Kidney capillary endothelial cell (primary cell): ENCODE results near the gene IL17REL.

Experiments
- DNase-seq: peaks from one replicate; pipeline ENCODE4 v3.0.0-alpha.2; 2018; ENCODE audit warnings: low spot score

Gene IL17REL

DNA sequence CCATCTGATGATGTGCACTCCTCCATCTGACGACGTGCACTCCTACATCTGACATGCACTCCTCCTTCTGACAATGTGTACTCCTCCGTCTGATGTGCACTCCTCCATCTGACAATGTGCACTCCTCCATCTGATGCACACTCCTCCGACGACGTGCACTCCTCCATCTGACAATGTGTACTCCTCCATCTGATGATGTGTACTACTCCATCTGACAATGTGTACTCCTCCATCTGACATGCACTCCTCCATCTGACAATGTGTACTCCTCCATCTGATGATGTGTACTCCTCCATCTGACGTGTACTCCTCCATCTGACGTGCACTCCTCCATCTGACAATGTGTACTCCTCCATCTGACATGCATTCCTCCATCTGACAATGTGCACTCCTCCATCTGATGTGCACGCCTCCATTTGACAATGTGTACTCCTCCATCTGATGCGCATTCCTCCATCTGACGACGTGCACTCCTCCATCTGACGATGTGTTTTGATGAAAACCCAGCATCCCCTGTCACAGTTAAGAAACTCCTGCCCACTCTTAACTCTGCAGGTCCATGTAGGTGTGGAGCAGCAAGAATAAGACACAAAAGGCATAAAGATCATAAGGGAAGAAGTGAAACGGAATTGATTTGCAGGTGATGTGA, 9.7 kb upstream of the IL17REL start:
- DNase-seq = no peak

DNA sequence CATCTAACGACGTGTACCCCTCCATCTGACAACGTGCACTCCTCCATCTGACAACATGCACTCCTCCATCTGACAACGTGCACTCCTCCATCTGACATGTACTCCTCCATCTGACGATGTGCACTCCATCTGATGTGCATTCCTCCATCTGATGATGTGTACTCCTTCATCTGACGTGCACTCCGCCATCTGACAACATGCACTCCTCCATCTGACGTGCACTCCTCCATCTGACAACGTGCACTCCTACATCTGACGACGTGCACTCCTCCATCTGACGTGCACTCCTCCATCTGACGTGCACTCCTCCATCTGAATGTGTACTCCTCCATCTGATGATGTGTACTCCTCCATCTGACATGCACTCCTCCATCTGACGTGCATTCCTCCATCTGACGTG, 8.0 kb upstream of the IL17REL start:
- DNase-seq = no peak

DNA sequence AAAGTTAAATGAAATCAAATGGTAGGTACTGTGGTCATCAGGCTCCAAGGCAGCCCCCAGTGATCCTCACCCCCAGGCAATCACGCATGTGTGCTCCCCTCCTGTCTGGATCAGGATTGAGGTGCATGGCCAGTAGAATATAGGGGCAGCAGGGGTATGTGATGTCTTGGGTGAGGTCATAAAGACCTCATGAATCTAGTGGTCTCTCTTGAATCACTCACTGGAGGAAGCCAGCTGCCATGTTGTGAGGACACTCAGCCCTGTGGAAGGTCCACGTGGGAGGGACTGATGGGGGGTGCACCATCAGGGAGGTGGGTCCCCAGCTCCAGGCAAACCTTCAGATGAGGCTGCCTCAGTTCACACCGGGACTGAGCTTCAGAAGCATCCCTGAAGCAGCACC, 6.8 kb upstream of the IL17REL start:
- DNase-seq = no peak

DNA sequence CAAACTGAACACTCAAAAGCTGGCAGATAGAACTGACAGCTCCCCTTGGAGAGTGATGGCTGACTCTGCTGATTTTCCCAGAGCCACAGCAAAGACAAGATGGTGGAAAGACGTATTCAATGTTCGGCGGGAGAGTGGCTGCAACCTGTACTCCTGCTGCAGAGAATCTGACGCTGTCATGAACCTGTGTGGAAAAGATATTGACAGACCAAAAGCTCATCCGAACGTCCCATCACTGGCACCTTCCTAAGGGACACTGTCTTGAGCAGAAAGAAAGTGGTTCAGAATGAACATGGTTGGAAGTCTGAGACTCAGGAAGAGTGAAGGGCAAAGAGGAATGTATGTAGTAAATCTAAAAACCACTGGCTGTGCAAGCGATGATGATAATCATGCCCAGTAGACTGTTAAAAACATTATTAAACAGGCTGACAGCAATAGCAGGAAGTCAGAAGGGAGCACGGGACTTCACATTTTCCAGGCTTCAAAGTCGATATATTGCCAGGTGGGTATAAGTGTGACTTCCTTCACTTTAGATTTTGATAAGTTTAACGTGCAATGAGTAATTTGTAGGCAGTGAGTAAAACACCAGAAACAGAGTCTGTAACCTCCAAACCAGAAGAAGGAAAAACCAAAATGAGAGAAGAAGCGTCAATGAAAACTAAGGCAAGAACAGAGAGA, 6.2 kb upstream of the IL17REL start:
- no peak for DNase-seq

DNA sequence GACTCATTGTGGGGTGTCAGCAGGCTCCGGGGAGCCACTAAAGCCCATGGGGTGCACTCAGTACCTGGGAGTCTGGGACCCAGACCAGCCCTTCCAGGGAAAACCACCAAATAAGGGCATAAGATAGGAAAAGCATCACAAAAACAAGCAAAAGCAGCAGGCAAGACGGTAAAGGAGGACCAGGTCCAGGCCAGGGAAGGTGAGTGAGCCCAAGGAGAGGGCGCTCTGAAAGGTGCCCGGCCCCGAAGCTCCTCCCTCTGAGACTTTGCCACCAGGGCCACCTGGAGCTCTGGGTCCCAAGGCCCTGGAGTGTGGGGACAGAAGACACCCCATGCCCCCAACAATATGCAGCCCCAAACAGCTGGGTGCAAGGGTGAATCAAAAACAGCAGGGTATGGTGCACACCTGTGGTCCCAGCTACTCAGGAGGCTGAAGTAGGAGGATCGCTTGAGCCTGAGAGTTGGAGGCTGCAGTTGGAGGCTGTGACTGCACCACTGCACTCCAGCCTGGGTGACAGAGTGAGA, 5.2 kb upstream of the IL17REL start:
- DNase-seq = no peak

DNA sequence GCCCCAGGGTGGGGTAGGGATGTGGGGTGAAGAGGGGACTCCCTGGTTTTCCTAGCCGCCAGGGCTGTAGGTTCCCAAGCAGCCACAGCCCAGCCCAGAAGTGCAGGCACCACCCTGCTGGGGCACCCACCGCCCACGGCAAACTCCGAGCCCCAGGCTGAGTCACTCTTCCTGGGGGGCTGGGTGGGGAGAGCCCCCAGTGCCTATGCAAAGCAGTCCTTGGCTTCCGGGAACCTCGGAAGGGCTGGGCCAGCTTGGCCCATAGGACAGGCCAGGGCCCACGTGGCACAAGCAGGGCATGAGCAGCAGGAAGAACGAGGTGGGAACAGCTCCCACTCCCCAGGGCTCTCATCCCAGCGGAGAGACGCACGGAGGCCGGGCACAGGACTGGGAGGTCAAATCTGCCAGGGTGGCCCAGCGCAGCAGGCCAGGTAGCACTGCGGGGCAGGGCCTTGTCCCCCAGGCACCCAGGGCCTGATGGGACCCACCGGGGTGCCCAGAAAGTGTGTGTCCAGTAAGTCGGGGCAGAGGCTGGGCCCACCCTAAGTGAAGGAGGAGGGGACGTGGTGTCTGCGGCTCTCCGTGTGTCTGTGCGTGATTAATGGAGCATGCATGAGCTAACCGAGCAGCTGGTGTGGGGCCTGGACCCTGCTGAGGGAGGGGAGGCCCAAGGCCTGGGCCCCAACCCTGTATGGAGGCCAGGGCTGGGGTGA, 4.6 kb upstream of the IL17REL start:
- DNase-seq = no peak

DNA sequence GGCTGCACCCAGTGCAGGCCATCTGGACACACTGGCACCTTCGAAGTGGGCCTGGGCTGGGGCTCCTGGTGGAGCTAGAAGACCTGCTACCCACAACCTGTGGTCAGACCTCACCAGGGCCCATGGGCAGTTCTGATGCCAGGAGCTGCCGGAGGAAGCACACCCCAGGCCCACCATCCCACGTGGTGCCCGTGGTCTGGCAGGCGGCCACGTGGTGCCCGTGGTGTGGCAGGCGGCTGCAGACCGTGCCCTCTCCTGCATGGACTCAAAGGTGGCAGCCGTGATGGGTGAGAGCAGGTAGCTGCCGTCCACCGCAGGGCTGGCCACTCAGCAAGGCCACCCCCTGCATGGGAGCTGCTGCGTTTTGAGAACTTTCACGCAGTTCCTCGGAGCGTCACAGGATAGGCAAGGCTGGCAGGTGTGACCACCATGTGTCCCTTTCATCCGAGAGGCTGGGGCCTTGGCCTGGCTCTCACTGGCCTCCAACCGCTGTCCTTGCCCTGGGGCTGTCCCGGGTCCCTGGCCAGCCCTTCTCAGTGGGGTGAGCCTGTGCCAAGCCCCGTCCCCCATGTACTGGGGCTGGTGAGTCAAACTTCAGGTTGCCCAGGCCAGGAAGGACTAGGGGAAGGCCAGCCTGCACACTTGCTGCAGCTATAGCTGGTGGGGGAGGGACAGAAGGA, 3.9 kb upstream of the IL17REL start:
- no peak for DNase-seq

DNA sequence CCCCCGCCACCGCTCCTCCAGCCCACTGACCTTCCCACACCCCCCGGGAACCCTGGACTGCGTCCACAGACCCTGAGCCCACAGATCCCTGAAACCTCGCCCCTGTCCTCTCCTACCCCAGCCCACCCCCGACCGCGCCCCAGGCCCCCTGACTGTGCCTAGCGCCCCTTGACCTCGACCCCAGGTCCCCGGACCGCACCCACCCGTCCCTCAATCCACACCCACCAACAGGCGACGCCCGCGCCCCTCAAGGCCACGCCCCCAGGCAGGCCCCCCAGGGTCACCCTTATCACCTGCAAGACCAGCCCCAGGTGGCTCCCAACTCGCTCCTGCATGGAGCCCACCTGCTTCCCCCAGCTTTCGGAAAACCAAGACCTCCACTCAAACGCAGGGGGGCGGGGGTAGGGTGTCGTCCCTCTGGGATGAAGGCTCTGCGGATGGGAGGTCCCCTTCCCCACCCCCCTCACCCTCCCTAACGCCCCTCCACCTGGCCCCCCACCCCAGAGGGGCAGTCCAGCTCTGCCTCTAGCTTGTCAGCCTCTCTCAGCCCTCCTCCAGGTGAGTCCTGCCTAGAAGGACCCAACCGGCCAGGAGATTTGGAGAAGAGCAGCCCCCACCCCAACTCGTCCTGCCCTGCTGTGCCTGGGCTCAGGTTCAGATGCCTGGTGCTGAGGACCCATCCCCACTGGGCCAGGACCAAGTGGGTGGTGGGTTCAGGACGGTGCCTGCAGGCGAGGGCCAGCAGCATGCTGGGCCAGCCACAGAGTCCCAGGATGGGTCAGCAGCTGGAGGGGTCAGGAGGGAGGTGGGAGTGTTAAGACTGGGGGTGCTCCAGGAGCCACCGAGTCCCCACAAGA, 3.1 kb upstream of the IL17REL start:
- DNase-seq = no peak

DNA sequence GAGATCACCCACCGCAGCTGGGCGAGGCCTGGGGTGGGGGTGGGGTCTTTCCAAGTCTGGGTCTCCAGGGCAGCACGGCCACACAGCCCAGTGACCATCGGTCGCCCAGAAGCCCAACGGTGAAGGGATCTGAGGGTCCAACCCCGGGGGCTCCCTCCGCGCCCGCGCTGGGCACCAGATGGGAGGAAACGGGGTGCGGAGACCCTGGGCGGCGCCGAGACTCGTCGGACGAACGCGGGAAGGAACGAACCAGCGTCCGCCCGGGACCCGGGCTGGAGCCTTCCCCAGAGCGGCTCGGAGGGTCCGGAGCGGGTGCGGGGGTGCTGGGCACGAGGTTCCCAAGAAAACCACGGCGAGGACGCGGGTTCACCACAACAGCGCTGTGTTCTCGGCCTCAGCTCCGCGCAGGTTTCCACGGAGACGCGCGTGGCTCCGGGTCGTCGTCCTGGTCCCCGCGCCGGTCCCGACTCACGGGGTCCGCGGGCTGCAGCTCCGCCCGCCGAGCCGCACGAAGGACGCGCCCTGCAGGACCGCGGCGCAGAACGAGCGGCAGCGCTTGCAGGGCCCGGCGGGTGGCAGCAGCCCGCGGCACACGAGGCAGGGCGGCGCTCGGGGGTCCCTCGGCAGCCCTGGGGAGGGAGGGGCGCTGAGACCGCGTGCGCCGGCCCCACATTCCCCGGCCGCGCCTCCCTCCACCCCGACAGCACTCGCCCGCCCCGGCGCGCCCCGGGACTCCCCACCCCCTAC, 2.3 kb upstream of the IL17REL start:
- DNase-seq = no peak

DNA sequence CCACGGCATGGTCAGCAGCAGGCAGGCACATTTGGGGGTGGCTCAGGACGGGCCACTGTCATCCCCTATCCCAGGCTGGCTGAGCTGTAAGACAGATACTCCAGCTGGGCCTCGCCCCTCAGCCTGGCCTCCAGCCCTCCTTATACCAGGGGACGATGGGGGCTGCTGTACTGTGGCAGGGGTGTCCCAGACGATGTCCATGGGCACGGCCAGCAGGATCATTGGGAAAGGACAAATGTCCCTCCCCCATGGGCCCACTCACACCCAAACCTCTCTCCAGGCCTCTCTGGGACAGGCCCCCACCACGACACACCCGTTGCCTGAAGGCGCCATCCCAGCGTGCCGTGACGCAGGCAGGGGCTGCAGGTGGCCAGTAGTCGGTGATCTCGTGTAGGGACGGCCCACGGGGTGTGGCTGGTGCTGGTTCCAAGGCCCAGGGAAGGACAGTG, 1.5 kb upstream of the IL17REL start:
- DNase-seq = no peak

DNA sequence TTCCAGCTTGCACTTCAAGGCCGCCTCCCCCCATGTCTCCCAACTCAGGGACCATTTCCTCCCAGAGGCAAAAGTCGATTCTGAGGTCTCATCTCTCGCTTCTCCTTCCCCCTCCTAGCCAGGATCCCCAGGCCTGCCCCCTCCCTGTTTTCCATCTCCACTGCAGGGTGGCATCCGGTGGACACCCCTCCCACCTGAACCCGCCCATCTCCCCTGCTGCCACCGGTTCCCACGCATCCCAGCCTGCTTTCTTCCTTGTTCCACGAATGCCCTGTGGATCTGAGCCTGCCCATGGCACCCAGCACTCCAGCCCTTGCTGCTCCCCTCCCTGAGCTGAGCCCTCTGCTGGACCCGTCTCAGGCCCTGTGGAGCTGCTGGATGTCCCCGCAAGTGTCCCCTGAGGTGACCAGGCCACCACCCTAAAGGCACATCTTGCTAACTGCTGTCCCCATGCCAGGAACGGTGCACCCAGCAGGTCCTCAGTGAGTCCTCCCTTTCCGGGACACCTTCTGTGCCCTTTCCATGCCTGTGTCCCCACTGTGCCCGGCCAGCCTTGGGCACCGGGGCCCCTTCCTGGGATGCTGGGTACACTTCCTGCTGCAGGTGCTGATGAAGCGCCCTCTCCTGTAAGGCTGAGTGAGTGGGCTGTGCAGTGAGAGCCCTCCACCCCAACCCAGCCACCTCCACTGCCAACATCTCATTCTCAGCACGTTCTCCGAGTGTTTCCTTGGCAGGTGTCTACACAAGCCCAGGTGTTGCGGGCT, 936 bp downstream of the IL17REL start:
- no peak for DNase-seq

DNA sequence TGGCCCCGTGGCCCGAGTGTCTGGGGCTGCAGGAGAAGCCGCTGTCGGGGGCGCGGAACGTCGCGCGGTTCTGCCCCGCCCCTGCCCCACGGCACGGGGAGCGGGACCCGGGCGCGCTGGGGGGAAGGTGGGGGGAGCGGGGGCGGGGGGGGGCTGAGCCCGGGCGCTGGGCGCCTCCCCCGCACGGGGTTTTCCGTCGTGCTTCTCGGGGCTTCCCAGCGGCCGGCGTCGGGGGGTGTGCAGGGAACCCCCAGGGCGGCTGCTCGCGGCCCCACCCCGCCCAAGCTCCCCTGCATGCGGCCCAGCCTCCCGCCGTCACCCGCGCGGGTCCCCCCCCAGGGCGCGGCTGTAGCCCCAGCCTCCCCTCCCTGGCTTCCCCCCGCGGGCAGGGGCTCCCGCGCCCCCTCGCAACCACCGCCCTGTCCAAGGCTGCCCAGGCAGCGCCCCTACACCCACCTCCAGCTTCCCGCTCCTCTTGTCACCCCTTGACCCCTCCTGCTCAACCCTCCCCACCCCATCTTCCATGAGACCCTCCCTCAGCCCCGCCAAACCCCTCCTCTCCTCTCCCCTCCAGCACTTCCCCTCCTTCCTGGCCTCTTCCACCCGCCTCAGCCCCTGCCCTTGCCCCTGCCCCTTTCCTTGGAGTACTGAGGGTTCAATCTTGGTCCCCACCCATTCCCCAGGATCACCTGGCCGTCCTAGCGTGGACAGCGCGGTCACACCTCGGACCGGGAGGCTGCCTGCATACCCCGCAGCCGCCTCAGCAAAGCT, 1.7 kb downstream of the IL17REL start:
- no peak for DNase-seq

DNA sequence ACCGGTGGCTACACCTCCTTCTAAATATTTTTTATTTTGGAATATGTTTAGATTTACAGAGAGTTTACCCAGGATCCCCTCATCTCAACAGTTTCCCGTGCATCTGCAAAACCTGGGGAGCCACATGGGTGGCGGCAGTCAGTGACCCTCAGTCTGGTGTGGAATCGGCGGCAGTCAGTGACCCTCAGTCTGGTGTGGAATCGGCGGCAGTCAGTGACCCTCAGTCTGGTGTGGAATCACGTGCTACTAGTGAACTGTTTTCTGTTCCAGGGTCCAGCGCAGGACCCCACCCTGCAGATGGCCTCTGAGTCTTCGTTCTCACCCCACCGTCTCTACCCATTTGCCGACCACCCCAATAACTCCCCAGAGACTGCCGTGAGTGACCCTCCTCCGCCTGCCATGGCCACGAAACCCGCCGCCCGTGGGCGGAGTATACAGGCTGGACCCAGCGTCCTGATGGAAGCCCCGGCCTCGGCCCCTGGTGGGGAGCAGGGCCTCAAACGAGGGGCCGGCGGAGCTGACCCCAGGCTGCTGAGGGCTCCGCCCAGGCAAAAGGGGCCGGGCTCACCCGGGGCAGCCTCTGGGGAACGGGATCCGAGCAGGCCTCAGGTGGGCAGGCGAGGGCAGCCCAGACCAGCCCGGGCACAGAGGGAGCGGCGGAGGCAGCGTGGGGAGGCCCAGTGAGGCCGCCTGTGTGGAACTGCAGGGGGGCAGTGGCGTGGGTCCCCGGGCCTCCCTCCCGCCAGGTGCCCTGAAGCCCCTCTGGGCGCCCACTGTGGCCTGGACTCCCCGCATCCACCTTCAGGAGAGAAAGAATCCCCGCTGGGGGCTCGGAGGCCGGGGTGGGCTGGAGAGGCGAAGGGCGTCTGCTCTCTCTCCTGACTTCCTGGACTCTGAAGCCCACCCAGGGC, 2.5 kb downstream of the IL17REL start:
- DNase-seq = no peak

DNA sequence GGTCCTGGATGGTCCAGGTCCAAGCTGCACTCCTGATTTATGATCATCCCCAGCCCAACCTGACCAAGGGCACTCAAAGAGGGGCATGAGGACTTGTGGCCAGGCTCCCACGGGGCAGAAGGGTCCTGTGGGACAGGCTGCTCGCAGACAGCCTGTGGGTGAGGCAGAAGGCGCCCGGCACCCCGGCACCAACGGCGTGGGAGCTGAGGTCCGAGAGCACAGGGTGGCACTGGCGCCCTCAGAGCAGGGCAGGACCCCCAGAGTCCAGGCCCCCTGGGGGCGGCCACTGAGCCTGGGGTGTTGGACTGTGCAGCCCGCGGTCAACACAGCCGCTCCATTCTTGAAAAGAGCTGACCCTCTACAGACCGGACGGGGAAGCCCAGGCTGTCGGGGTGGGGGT, 3.3 kb downstream of the IL17REL start:
- DNase-seq = no peak

DNA sequence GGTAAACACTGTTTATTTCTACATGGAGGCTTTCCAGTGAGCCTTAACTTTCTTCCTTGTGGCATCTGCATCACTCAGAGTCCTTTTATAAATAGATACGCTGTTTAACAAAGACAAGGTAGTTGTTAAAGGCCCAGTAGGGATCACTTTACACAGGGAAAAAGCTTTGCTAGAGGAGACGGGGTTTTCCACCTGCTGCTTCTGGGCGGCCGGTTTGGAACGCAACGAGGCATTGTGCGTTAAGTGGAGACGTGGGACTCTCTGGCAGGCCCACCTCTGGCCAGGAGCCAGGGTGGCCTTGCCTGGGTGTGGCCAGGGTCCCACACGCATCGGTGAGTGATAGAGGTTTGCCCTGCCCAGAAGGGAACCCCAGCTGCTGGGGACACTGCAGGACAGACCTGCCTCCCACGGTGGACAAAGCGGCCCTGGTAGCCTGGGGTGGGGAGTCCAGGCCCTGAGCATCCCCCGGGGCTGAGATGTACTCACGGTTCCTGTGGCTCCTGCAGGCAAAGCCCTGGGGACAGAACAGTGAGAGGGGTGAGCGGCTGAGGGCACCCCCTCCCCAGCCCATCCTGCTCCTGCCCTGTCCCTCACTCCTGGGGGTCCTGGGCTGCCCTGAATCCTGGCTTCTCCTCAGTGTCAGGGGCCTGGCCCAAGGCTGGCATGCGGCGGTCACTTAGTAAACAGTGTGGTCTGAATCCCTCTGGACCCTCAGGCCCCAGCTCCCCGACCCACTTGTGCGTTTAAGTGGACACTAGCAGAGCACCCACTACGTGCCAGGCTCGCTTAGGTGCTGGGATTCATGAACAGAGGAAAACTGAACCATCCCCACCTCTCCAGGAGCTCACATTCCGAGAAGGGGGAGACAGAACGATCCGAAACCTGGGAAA, 4.2 kb downstream of the IL17REL start:
- DNase-seq = no peak

DNA sequence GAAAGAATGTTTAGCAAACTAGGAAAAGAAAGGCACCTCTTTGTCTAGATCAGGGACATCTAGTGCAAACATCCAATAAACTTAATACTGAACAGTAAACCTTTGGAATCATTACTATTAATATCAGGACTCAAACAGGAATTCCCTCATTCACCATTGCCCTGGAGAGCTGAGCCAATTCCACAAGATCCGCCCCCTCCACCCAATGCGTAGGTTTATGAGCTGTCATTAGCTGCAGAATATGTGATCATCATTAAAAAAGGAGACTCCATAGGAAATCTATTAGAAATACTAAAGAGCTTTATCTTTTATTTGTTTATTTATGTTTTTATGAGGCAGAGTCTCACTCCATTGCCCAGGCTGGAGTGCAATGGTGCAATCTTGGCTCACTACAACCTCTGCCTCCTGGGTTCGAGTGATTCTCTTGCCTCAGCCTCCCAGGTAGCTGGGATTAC, 5.5 kb downstream of the IL17REL start:
- no peak for DNase-seq

DNA sequence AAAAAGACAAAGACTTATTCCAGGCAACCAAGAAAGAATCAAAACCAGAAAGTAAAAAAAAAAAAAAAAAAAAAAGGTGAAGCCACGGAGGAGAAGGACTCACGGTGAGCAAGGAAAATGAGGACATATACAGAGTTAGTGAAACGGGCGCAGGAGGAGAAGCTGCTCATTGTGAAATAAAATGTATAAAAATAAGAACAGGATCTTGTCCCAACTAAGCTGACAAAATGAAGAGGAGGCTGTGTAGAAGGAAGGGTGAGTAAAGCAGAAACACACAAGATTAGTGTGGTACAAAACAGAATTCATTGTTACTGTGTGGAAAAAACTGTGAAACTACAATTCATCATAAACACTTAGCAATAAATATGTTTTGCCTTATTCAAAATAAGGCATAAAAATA, 7.6 kb downstream of the IL17REL start:
- no peak for DNase-seq
